Left ventricle myocardium superior (tissue), 1 donor: ENCODE results near the gene TNC. TPM values are rescaled to one million over a fixed set of nuclear protein-coding genes. Genes with fewer than 3 reads are reported as not detected.

Source experiments
- ATAC-seq: fragments of 200-7000 bp; cut with Tn5 transposase; one replicate; pipeline ENCODE4 v1.9.1; 2020; ENCODE audit warnings: mild to moderate bottlenecking, moderate library complexity
- DNase-seq: peaks from one replicate; pipeline ENCODE4 v3.0.0-alpha.2; 2020
- intact Hi-C: fragments of 100-400 bp; cut with micrococcal nuclease; formaldehyde crosslinking; loops from one replicate; pipeline ENCODE4 v1.11.0; 2022
- total RNA-seq: library from RNA; stranded (reverse); fragmentation: NEBNext Ultra II Directional; extraction: Animal tissue kit (Norgen Biotek cat#: 25700); gene quantifications from one replicate; pipeline ENCODE4 v1.2.1, GENCODE V29; 2021
- donor health status: DM: no; HTN: yes; CAD: no; lungs with severe emphysema.

TNC gene
- total RNA-seq, 1 donor from 2014 or later = 2.5 TPM

- intact Hi-C loops = no loop called here
- DNase-seq (no peak), ATAC-seq (no peak)
Observed at GRCh38 chr9:114994768-114995167, 123.2 kb downstream of the TNC start.

GRCh38 chr9:114991861-114992260, 126.1 kb downstream of the TNC start:
- ATAC-seq = no peak
- intact Hi-C loops = no loop called here
- DNase-seq = no peak

GRCh38 chr9:114990901-114991300, 127.1 kb downstream of the TNC start:
- intact Hi-C loops = no loop called here

GRCh38 chr9:114989600-114990410, 128.2 kb downstream of the TNC start:
- no peak for DNase-seq
- ATAC-seq = no peak
- intact Hi-C loops = no loop called here

More at GRCh38 chr9:114990901-114991300, 127.1 kb downstream of the TNC start:
- no peak for ATAC-seq
- no peak for DNase-seq

- DNase-seq (no peak), ATAC-seq (no peak)
- intact Hi-C loops = no loop called here
Observed at GRCh38 chr9:114988962-114989599, 128.9 kb downstream of the TNC start.

GRCh38 chr9:114987116-114987515, 130.8 kb downstream of the TNC start:
- intact Hi-C loops = no loop called here
- no peak for DNase-seq
- no peak for ATAC-seq

GRCh38 chr9:114985959-114986501, 131.9 kb downstream of the TNC start:
- intact Hi-C loops = no loop called here
- DNase-seq (no peak), ATAC-seq (no peak)

GRCh38 chr9:114981063-114981462, 136.9 kb downstream of the TNC start:
- intact Hi-C loops = no loop called here
- ATAC-seq (no peak), DNase-seq (no peak)

GRCh38 chr9:114973216-114973615, 144.7 kb downstream of the TNC start:
- ATAC-seq = no peak
- intact Hi-C loops = no loop called here
- DNase-seq = no peak

- ATAC-seq (no peak), DNase-seq (no peak)
- intact Hi-C loops = no loop called here
Observed at GRCh38 chr9:114972510-114973136, 145.3 kb downstream of the TNC start.

Other genes with a start within 250 kb of the TNC start
- gene TNFSF8, start 187.6 kb downstream of the TNC start, total RNA-seq = 0.77 TPM